HG03571 (cell line): ENCODE results near the gene PCAT7.
"Not testable (repeated sequence)": the region's sequence is repeated elsewhere in the genome, so short reads cannot be mapped to it uniquely, and the experiment has no call there.

Experiments
- ATAC-seq: cut with Tn5 transposase; IDR thresholded peaks from one replicate; pipeline ENCODE4 v1.9.1; 2021; ENCODE audit not compliant: unreplicated experiment

The PCAT7 gene

DNA sequence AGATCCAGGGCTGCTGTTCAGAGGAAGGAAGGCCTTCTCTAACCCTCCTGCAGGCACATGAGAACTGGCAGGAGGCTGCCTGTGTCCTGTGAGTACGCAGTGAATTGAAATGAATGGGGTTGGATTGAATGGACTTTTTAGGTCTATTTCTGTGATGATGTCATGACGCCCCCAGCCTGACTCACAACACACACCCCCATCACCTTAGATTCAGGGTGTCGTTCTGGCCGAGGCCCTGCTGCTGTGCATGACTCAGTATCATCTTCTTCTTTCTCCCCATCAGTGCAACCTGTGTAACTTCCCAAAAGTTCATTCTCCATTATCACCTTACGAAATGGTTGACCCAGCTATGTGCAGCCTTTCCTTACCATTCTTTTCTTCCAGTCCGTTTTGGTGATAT lies 5.4 kb downstream of the PCAT7 start:
- no peak for ATAC-seq

DNA sequence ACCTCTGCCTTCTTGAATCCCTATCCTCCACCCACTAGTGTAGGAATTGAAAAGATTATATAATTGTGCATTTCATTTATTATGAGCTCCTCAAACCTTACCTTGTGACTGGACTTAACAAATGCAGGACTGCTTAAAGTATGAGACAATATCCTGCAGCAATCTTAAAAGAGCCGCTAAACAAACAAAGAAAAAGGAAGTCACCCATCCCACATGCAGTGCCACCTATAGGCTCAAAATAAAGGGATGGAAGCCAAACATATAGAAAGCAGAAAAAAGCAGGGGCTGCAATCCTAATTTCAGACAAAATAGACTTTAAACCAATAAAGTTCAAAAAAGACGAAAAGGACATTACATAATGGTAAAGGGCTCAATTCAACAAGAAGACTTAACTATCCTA lies 8.7 kb downstream of the PCAT7 start:
- no peak for ATAC-seq

DNA sequence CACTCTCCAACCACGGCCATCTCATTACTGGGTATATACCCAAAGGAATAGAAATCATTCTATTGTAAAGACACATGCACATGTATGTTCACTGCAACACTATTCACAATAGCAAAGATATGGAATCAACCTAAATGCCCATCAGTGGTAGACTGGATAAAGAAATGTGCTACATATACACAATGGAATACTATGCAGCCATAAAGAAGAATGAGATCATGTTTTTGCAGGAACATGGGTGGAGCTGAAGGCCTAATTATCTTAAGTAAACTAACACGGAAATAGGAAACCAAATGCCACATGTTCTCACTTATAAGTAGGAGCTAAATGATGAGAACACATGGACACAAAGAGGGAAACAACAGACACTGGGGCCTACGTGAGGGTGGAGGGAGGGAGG lies 9.4 kb downstream of the PCAT7 start:
- not testable (repeated sequence) for ATAC-seq

DNA sequence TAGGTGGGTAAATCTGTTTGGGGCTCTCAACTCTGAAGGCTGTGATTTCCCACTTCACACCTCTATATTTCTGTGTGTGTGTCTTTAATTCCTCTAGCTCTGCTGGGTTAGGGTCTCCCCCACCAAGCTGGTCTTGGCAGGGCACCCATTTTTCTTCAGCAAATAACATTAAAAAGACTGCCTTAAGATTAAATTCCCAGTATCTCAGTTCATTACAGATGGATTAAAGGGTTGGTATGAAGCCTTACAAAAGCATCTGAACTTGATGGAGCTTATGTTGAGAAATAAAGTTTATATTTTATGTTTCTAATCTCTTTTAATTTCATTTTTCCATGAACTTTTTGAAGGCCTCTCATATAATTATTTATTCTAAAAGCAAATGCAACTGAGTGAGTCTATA lies 11.7 kb downstream of the PCAT7 start:
- ATAC-seq = no peak

GRCh38 chr9:94567271-94567670 lies 12.4 kb downstream of the PCAT7 start:
- no peak for ATAC-seq

DNA sequence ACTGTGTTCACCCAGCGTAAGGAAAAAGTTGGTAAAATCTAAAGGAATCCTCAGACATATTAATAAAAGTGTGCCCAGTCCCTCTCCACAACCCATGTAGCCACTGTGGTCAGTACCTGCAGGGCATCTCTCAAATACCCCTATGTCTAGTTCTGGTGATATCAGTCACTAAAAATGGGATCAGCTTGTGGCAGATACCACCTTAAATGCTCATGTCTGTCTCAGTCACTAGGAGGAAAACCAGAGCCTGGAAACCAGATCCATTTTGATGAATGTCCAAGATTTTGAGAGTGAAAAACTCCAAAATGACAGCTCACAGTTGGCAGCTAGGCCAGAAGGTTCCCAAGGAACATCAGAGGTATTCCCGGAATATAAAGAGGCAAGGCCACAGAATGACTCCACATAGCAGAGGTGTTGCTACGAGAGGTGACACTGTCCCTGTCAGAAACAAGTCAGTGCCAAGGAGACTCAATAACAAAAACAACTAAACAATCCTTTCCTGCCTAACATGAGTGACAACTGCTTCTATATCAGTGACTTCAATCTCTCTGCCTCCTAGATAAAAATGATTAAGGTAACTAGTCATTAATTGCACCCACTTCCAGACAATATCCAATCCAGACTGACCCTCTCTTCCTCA lies 13.5 kb downstream of the PCAT7 start:
- no peak for ATAC-seq

DNA sequence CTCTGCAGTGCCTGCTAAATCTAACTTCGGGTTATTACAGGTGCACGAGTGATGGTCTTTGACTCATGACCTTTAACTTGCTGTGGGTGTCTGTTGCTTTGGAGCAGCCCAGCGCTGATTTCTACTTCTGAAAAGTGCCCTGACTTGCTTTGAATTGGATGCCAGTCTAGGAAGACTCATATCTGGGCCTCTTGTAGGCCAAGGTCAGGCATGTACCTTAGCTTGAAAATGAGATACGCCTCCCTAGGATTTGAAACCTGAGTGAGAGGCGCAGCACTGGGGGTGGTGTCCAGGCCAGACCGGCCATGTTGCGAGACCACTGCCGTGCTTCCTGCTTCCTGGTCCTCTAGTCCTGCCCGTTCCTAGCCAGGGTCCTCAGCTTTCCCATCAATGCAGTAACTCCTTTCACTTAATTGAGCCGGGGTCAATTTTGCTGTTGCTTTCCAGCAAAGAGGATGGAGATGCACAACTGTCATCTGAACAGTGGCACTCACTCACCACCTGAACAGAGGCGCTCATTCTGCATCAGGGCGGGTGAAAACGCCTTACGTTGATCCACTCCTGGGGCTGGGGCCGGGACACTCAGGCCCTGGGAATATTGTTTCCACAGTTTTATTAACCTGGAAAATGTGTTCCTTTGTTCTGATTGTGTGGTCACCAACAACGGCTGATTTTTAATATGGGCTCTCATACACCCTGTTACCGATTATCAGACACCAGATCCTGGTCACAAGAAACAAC lies 14.3 kb downstream of the PCAT7 start:
- no peak for ATAC-seq

- no peak for ATAC-seq
Observed at GRCh38 chr9:94576131-94576530, 21.2 kb downstream of the PCAT7 start.

DNA sequence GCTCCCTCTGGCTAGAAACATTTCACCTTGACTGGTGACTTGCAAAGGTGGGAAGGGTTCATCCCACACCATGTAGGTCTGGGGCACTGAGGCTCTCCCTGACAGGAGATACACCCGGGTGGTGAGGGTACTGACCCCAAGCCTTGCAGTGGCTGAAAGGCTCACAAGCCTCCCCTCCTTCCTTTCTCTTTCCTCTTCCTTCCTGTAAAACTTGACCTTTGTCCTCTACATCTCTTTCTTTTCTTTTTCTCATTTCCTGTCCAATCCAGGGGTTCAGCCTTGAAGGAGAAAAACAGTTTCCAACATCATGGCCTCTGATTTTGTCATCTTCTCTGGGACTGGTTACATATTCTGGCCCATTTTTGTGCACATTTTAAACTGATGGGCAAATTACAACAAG lies 22.2 kb downstream of the PCAT7 start:
- no peak for ATAC-seq

DNA sequence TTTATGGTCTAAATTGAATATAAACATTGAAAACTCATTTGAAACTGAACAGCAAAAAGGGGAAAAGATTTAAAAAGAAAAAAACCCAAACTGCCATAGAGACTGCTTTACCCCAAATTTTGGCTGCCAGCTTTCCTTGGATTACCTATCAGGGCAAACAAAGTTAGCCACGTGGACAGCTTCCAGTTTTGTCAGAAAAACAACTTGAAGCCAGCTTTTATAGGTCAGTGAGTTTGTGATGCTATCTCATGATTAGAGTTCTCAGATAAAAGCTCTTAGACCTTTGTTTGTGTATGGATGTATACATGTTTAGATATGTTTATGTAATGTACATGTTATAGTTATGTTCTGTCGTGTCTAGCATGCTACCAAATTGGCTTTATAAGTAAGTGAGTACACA lies 22.7 kb downstream of the PCAT7 start:
- ATAC-seq = no peak

DNA sequence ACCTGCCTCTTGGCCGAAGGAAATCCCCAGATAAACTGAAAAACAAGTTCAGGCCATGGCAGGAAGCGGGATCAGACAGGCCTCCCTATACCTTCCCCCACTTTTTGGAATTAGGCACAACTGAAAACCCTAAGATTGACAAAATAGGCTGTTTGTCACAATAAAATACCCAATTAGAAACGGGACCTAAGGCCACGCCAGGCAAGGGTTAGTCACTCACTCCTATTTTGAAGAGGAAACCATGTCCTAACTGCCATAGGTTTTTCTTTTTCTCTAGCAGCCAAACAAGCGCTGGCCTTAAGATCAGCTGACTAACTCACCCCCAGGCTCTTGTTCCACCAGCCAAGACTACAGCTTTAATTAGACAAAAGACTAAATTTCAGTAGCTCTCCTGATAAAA lies 26.8 kb downstream of the PCAT7 start:
- ATAC-seq = no peak

DNA sequence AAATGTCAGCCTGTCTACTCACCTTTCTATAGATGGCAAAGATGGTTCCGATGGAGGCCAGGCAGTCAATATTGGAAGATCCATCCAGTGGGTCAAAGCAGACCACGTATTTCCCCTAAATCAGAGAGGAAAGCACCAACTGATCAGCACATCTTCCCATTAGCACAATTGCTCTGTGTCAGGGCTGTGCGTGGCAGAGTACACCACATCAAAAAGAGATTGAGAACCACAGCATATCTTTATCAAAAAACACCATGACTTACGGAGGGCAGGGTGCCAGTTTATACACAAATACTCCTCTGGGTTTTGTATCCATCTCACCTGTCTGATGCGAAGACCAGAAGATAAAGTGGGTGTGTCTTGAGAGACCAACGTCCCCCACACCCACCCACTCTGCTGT lies 29.7 kb downstream of the PCAT7 start:
- no peak for ATAC-seq

DNA sequence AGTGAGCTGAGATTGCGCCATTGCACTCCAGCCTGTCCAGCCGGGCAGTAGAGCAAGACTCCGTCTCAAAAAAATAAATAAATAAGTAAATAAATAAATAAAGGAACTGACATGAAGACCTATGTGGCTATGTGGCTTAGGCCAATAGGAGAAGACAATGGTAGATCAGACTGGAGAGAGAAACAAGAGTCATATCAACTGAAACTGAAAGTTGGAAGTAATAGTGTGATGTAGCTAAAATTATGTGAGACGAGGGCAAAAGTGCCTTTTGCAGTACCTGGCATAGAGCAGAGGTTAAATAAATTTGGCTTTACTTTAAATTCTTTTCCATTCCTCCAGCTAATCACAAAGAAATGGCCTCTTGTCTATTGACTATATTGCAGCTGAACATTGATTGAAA lies 31.4 kb downstream of the PCAT7 start:
- no peak for ATAC-seq

- ATAC-seq = no peak
Observed at GRCh38 chr9:94586814-94587213, 31.9 kb downstream of the PCAT7 start.

DNA sequence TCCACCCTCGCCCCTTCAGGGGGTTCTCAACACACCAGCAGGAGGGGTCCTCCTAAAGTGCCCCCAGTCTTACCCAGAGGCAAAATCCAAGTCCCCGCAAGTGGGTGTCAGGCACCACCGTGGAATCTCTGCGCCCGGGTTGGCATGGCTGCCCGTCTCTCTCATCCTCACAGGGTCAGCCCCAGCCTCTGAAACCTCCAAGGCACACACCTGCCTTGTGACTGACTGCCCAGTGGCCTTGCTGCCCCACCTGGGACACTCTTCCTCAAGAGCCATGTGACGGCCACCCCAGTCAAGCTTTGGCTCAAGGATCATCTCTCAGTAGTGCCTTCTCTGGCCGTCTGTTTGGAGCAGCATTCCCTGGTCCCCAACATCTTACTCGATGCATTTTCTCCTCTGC lies 33.8 kb downstream of the PCAT7 start:
- ATAC-seq = no peak

GRCh38 chr9:94591046-94591545 lies 36.2 kb downstream of the PCAT7 start:
- not testable (repeated sequence) for ATAC-seq

DNA sequence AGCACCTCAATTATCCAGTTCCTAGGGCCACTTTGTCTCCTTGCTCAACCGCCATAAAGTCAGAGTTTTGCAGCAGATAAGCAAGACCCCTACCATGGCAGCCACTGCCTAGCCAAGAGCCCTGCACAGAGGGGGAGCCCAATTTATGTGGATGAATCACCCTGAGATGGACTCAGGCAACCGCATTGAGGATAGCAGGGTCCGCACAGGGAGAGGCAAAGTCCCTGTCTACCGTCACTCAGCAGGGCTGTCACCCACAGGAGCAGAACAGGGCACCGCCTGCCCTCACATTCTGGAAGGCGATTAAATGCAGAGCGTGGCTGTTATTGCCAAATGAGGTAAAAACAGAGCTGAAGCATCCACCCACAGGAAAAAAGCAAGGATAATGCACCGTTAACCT lies 37.0 kb downstream of the PCAT7 start:
- ATAC-seq = no peak

GRCh38 chr9:94592683-94593082 lies 37.8 kb downstream of the PCAT7 start:
- not testable (repeated sequence) for ATAC-seq

- no peak for ATAC-seq
Observed at GRCh38 chr9:94593459-94594345, 38.8 kb downstream of the PCAT7 start, which contains the start of gene FBP2. Gene FBP2 (minus strand): TSS chr9:94593824. CDS start chr9:94593726, 98 bp downstream.

DNA sequence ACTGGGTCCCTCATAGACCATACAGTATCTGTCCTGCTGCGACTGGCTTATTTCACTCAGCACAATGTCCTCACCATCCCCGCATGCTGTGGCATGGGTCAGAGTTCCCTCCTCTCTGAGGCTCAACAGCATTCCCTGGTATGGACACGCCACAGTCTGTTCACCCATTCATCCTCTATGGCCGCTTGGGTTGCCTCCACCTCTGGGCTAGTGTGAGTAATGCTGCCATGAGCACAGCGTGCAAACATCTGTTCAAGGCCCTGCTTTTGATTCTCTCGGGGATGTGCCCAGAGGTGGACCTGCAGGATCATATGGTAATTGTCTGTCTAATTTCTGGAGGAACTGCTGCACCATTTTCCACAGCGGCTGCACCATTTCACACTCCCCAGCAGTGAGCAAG lies 44.2 kb downstream of the PCAT7 start:
- ATAC-seq = no peak

- ATAC-seq = no peak
Observed at GRCh38 chr9:94600258-94600657, 45.4 kb downstream of the PCAT7 start.

DNA sequence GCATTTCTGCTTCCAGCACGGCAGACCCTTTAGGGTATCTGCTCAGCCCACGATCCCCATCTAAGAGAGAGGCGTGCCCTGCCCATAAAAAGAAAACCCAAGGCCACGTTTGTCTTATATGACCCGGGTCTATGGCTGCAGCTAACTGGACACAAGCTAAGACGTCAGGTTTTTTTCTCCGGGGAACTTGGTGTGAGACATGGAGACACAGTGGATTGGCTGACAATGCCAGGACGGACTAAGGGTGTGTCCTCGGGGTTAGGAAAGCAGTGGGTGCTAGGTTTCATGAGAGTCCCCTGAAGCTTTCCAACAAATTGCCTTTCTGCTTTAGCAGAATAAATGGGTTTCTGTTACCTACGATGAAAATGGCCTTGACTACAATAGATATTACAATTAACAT lies 45.8 kb downstream of the PCAT7 start:
- ATAC-seq = no peak
